IPS-15b (cell line): ENCODE data around the gene XPOT.

ENCODE experiments used
- H3K27me3 ChIP-seq: one replicate; pipeline ENCODE4 v1.6.1; 2013; ENCODE audit warnings: low read length; ENCODE audit not compliant: control insufficient read depth, insufficient read depth
- H3K36me3 ChIP-seq: one replicate; pipeline ENCODE4 v1.6.1; 2013; ENCODE audit warnings: low read length; ENCODE audit not compliant: control insufficient read depth, insufficient read depth
- H3K4me1 ChIP-seq: one replicate; pipeline ENCODE4 v1.6.1; 2013; ENCODE audit warnings: mild to moderate bottlenecking, low read length; ENCODE audit not compliant: control insufficient read depth, insufficient read depth
- H3K4me3 ChIP-seq: one replicate; pipeline ENCODE4 v1.5.1; 2013; ENCODE audit warnings: low read depth, low read length
- H3K9ac ChIP-seq: one replicate; pipeline ENCODE4 v1.6.1; 2013; ENCODE audit warnings: low read depth, mild to moderate bottlenecking, low read length
- H3K9me3 ChIP-seq: one replicate; pipeline ENCODE4 v1.6.1; 2013; ENCODE audit warnings: mild to moderate bottlenecking, low read length; ENCODE audit not compliant: control insufficient read depth, insufficient read depth

Gene XPOT

GRCh38 chr12:64476844-64477243 lies 72.7 kb downstream of the XPOT start:
- no peaks in the 10 kb centered on the region for H3K27me3 ChIP-seq
- no peak overlapping the region for H3K4me3 ChIP-seq
- no peaks in the 10 kb centered on the region for H3K9me3 ChIP-seq
- H3K9ac ChIP-seq = no peak overlapping the region
- no peaks in the 10 kb centered on the region for H3K36me3 ChIP-seq
- H3K4me1 ChIP-seq = no peaks in the 10 kb centered on the region

GRCh38 chr12:64478661-64479060 lies 74.5 kb downstream of the XPOT start:
- no peaks in the 10 kb centered on the region for H3K36me3 ChIP-seq
- H3K4me3 ChIP-seq = no peak overlapping the region
- no peak overlapping the region for H3K9ac ChIP-seq
- H3K4me1 ChIP-seq = no peaks in the 10 kb centered on the region
- no peaks in the 10 kb centered on the region for H3K9me3 ChIP-seq
- H3K27me3 ChIP-seq = no peaks in the 10 kb centered on the region

GRCh38 chr12:64480148-64480547 lies 76.0 kb downstream of the XPOT start:
- Histone ChIP-seq H3K9ac (no peak overlapping the region), H3K4me1 (no peaks in the 10 kb centered on the region), H3K27me3 (no peaks in the 10 kb centered on the region), H3K9me3 (no peaks in the 10 kb centered on the region), H3K4me3 (no peak overlapping the region), H3K36me3 (no peaks in the 10 kb centered on the region)

GRCh38 chr12:64486657-64487056 lies 82.5 kb downstream of the XPOT start:
- H3K4me1 ChIP-seq = no peaks in the 10 kb centered on the region
- H3K4me3 ChIP-seq = no peak overlapping the region
- no peaks in the 10 kb centered on the region for H3K27me3 ChIP-seq
- no peaks in the 10 kb centered on the region for H3K36me3 ChIP-seq
- H3K9ac ChIP-seq = no peak overlapping the region
- no peaks in the 10 kb centered on the region for H3K9me3 ChIP-seq

- Histone ChIP-seq H3K4me3 (no peak overlapping the region), H3K9me3 (no peaks in the 10 kb centered on the region), H3K36me3 (no peaks in the 10 kb centered on the region), H3K9ac (no peak overlapping the region), H3K27me3 (no peaks in the 10 kb centered on the region), H3K4me1 (no peaks in the 10 kb centered on the region)
These were observed 87.5 kb downstream of the XPOT start for GRCh38 chr12:64491718-64492117.

GRCh38 chr12:64493513-64493912 lies 89.3 kb downstream of the XPOT start:
- Histone ChIP-seq H3K27me3 (no peaks in the 10 kb centered on the region), H3K36me3 (no peaks in the 10 kb centered on the region), H3K4me3 (no peak overlapping the region), H3K9me3 (no peaks in the 10 kb centered on the region), H3K9ac (no peak overlapping the region), H3K4me1 (no peaks in the 10 kb centered on the region)

GRCh38 chr12:64494998-64495729 lies 91.0 kb downstream of the XPOT start:
- H3K9ac ChIP-seq = no peak overlapping the region
- no peaks in the 10 kb centered on the region for H3K36me3 ChIP-seq
- no peaks in the 10 kb centered on the region for H3K27me3 ChIP-seq

GRCh38 chr12:64496839-64497400 lies 92.7 kb downstream of the XPOT start:
- Histone ChIP-seq H3K36me3 (no peaks in the 10 kb centered on the region), H3K27me3 (no peaks in the 10 kb centered on the region), H3K9ac (no peak overlapping the region), H3K9me3 (no peaks in the 10 kb centered on the region), H3K4me1 (no peaks in the 10 kb centered on the region), H3K4me3 (no peak overlapping the region)

More at GRCh38 chr12:64494998-64495729, 91.0 kb downstream of the XPOT start:
- Histone ChIP-seq H3K9me3 (no peaks in the 10 kb centered on the region), H3K4me3 (no peak overlapping the region), H3K4me1 (no peaks in the 10 kb centered on the region)

- no peaks in the 10 kb centered on the region for H3K27me3 ChIP-seq
- H3K36me3 ChIP-seq = no peaks in the 10 kb centered on the region
- no peak overlapping the region for H3K4me3 ChIP-seq
- H3K9ac ChIP-seq = no peak overlapping the region
- no peaks in the 10 kb centered on the region for H3K9me3 ChIP-seq
- no peaks in the 10 kb centered on the region for H3K4me1 ChIP-seq
These were observed 93.3 kb downstream of the XPOT start for GRCh38 chr12:64497484-64497883.

GRCh38 chr12:64497903-64498302 lies 93.7 kb downstream of the XPOT start:
- no peaks in the 10 kb centered on the region for H3K36me3 ChIP-seq

GRCh38 chr12:64500394-64500793 lies 96.2 kb downstream of the XPOT start:
- Histone ChIP-seq H3K4me1 (no peaks in the 10 kb centered on the region), H3K9ac (no peak overlapping the region), H3K4me3 (no peak overlapping the region), H3K36me3 (no peaks in the 10 kb centered on the region), H3K27me3 (no peaks in the 10 kb centered on the region), H3K9me3 (no peaks in the 10 kb centered on the region)

More at GRCh38 chr12:64497903-64498302, 93.7 kb downstream of the XPOT start:
- no peaks in the 10 kb centered on the region for H3K27me3 ChIP-seq
- H3K4me1 ChIP-seq = no peaks in the 10 kb centered on the region
- no peaks in the 10 kb centered on the region for H3K9me3 ChIP-seq
- no peak overlapping the region for H3K9ac ChIP-seq
- H3K4me3 ChIP-seq = no peak overlapping the region
